Measurements from ENCODE around the gene SGSM2.

SGSM2 gene

GRCh38 chr17:2363318-2363717 is 26.0 kb downstream of the SGSM2 start:
- no peak for DNase-seq
- in situ Hi-C loops (cut with HindIII; ENCODE audit: low pct_ligation_motif_present, low pct_unique_long_range_greater_than_20kb, low sequenced_read_pairs), result no loop called here

GRCh38 chr17:2363851-2364762 is 26.8 kb downstream of the SGSM2 start:
- no peak for DNase-seq
- in situ Hi-C loops (cut with HindIII; ENCODE audit: low pct_ligation_motif_present, low pct_unique_long_range_greater_than_20kb, low sequenced_read_pairs), result no loop called here

GRCh38 chr17:2364763-2365116 is 27.4 kb downstream of the SGSM2 start:
- DNase-seq, result no peak
- in situ Hi-C loops (cut with HindIII; ENCODE audit: low pct_ligation_motif_present, low pct_unique_long_range_greater_than_20kb, low sequenced_read_pairs), result no loop called here

- in situ Hi-C loops (cut with HindIII; ENCODE audit: low pct_ligation_motif_present, low pct_unique_long_range_greater_than_20kb, low sequenced_read_pairs), result no loop called here
Observed at GRCh38 chr17:2365132-2365531, 27.8 kb downstream of the SGSM2 start.

GRCh38 chr17:2366747-2367494 is 29.6 kb downstream of the SGSM2 start:
- in situ Hi-C loops (cut with HindIII; ENCODE audit: low pct_ligation_motif_present, low pct_unique_long_range_greater_than_20kb, low sequenced_read_pairs), result no loop called here

More at GRCh38 chr17:2365132-2365531, 27.8 kb downstream of the SGSM2 start:
- no peak for DNase-seq

GRCh38 chr17:2368359-2368758 is 31.1 kb downstream of the SGSM2 start:
- no peak for DNase-seq
- in situ Hi-C loops (cut with HindIII; ENCODE audit: low pct_ligation_motif_present, low pct_unique_long_range_greater_than_20kb, low sequenced_read_pairs), result no loop called here

More at GRCh38 chr17:2366747-2367494, 29.6 kb downstream of the SGSM2 start:
- DNase-seq, result no peak

GRCh38 chr17:2369039-2369438 is 31.7 kb downstream of the SGSM2 start:
- in situ Hi-C loops (cut with HindIII; ENCODE audit: low pct_ligation_motif_present, low pct_unique_long_range_greater_than_20kb, low sequenced_read_pairs), result no loop called here
- no peak for DNase-seq

- DNase-seq, result no peak
- in situ Hi-C loops (cut with HindIII; ENCODE audit: low pct_ligation_motif_present, low pct_unique_long_range_greater_than_20kb, low sequenced_read_pairs), result no loop called here
Observed at GRCh38 chr17:2369551-2370210, 32.4 kb downstream of the SGSM2 start.

- DNase-seq, result no peak
- in situ Hi-C loops (cut with HindIII; ENCODE audit: low pct_ligation_motif_present, low pct_unique_long_range_greater_than_20kb, low sequenced_read_pairs), result no loop called here
Observed at GRCh38 chr17:2370211-2370589, 32.9 kb downstream of the SGSM2 start.

GRCh38 chr17:2371183-2372130 is 34.2 kb downstream of the SGSM2 start:
- in situ Hi-C loops (cut with HindIII; ENCODE audit: low pct_ligation_motif_present, low pct_unique_long_range_greater_than_20kb, low sequenced_read_pairs), result no loop called here
- no peak for DNase-seq

- in situ Hi-C loops (cut with HindIII; ENCODE audit: low pct_ligation_motif_present, low pct_unique_long_range_greater_than_20kb, low sequenced_read_pairs), result no loop called here
- no peak for DNase-seq
Observed at GRCh38 chr17:2372180-2372579, 34.9 kb downstream of the SGSM2 start.

- DNase-seq, result no peak
- in situ Hi-C loops (cut with HindIII; ENCODE audit: low pct_ligation_motif_present, low pct_unique_long_range_greater_than_20kb, low sequenced_read_pairs), result no loop called here
Observed at GRCh38 chr17:2372681-2373080, 35.4 kb downstream of the SGSM2 start.

- in situ Hi-C loops (cut with HindIII; ENCODE audit: low pct_ligation_motif_present, low pct_unique_long_range_greater_than_20kb, low sequenced_read_pairs), result no loop called here
- DNase-seq, result no peak
Observed at GRCh38 chr17:2373179-2373578, 35.9 kb downstream of the SGSM2 start.

GRCh38 chr17:2374549-2375285 is 37.4 kb downstream of the SGSM2 start:
- in situ Hi-C loops (cut with HindIII; ENCODE audit: low pct_ligation_motif_present, low pct_unique_long_range_greater_than_20kb, low sequenced_read_pairs), result no loop called here
- DNase-seq, result no peak

- DNase-seq, result no peak
Observed at GRCh38 chr17:2375406-2375805, 38.1 kb downstream of the SGSM2 start.

GRCh38 chr17:2376107-2376506 is 38.8 kb downstream of the SGSM2 start:
- no peak for DNase-seq
- in situ Hi-C loops (cut with HindIII; ENCODE audit: low pct_ligation_motif_present, low pct_unique_long_range_greater_than_20kb, low sequenced_read_pairs), result no loop called here

More at GRCh38 chr17:2375406-2375805, 38.1 kb downstream of the SGSM2 start:
- in situ Hi-C loops (cut with HindIII; ENCODE audit: low pct_ligation_motif_present, low pct_unique_long_range_greater_than_20kb, low sequenced_read_pairs), result no loop called here

GRCh38 chr17:2377659-2378058 is 40.4 kb downstream of the SGSM2 start:
- DNase-seq, result no peak
- in situ Hi-C loops (cut with HindIII; ENCODE audit: low pct_ligation_motif_present, low pct_unique_long_range_greater_than_20kb, low sequenced_read_pairs), result no loop called here

GRCh38 chr17:2378905-2379304 is 41.6 kb downstream of the SGSM2 start:
- in situ Hi-C loops (cut with HindIII; ENCODE audit: low pct_ligation_motif_present, low pct_unique_long_range_greater_than_20kb, low sequenced_read_pairs), result no loop called here
- DNase-seq, result no peak
